Stimulated activated CD4-positive, alpha-beta T cell treated with anti-CD3 and anti-CD28 coated beads, Interleukin-15, amount 100 ng/mL, for 24 hours (primary cell): ENCODE data around the gene FOXRED2.
"Not testable (repeated sequence)": the region's sequence is repeated elsewhere in the genome, so short reads cannot be mapped to it uniquely, and the experiment has no call there.

Experiments used
- DNase-seq: peaks from one replicate; pipeline ENCODE4 v3.0.0-alpha.2; 2020

Gene FOXRED2

DNA sequence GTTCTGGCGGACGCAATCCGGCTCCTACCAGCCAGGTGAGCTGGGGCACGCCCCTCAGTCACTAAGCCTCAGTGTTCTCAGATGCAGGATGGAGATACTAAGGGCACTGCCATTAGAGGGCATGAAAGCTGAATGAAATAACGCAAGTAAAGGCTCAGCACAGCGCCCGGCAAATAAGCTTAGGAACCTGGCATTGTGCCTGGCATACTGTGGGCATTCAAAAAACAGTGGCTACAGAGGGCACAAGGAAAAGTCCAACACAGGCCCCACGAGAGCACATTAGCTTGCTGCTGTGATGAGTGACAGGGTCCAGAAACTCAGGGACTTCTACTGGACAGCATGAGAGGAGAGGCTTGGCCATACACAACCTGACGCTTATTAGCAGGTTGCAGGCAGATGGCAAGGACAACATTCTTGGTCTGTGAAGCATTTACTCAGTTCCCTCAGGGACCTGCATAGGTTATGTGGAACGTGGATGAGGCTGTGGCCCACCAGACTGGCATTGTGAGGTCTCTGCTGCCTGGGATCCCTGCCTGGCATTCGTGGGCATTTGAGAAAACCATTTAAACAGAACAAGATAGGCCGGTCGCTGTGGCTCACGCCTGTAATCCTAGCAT, 37.6 kb downstream of the FOXRED2 start:
- DNase-seq, result no peak

DNA sequence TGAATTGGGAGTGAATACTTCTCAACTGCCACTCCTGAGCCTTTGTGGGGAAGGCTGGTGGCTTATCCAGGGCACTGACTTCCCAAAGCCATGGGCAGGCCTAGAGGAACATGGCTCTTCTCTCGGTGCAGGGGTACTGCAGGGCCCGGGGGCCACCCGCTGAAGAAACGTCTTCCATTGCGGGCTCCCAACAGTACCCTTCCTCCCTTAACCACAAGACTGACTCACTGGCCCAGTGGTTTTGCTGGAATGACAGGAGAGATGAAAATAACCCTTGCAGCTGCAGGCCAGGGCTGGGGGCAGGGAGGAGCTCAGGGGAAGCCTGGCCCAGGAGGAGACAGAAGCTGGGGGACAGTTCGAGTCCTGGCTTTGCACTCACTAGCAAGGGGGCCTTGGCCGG, 38.9 kb downstream of the FOXRED2 start:
- DNase-seq, result peak; percentile 44

DNA sequence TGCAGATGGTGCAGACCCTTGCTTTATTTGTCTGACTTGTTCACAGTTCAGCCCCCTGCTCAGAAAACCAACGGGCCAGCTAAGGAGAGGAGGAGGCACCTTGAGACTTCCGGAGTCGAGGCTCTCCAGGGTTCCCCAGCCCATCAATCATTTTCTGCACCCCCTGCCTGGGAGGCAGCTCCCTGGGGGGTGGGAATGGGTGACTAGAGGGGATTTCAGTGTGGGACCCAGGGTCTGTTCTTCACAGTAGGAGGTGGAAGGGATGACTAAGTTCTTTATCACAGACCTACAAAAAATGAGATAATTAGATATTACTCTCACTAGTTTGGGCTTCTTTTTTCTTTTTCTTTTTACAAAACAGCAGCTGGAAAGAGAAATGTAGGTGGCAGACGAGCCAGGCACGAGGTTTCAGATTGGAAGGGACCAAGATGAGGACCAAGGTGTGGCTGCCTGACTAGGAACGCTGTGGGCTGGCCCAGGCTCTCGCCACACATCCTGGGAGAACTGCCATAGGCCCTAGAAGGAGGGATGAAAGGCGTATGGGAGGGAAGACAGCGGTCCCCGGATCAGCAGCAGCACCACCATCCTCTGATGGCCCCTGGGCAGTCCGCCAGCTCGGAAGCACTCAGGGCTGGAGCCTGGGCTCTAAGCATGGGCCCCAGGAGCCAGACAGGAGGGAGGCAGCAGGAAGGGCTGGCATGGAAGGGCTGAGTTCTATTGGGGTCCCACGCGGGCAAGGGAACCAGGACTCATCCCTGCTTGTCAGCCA, 39.6 kb downstream of the FOXRED2 start:
- DNase-seq, result no peak

DNA sequence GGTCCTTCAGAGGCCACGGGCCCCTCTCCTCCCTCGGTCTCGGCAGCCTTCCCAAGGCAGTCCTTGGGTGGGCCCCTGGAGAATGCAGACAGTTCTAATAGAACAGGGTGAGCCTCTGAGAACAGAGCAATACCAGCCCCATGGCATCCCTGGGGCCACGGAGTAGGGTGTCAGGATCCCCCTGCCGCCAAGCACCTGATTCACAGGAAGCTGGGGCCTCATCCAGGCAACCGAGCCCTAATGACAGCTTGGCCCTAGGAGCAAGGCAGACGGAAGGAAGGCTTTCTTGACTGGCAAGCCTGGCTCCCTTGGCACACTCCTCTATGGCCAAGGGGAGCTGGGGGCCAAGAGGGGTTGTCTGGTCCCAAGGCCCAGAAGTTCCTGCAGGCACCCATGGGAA, 40.6 kb downstream of the FOXRED2 start:
- no peak for DNase-seq

DNA sequence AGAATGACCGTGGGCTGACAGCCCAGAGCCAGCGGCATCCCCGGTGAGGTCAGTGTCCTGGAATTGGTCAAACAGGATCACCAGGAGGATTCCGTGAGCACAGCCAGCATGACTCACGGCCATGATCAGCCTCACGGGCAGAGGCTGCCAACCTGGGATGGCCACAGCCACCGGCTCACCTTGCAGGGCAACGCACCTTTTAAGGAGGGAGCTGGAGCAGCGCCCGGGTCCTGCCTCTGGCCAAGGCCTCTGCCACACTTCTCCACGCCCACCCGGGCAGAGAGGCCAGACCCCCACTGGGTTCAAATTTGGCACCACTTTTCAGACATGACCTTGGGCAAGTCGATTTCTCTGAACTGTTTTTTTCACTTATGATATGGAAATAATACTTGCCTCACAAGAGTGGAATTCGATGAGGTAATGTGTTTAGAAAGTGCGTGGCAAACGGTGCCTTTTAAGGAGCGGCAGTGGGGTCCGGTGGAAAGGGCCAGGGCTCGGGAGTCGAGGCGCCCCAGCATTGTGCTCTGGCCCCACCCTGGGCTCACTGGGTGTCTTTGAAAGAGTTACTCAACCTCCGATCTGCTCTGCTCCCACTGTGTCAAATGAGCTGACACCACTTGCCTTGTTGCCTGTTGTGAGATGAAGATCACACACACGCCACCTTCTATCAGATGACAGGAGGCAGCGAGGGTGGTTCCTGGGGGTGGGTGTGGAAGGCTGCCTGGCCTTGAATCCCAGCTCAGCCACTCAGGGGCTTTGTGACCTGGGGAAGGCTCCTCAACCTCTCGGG, 41.4 kb downstream of the FOXRED2 start:
- no peak for DNase-seq

DNA sequence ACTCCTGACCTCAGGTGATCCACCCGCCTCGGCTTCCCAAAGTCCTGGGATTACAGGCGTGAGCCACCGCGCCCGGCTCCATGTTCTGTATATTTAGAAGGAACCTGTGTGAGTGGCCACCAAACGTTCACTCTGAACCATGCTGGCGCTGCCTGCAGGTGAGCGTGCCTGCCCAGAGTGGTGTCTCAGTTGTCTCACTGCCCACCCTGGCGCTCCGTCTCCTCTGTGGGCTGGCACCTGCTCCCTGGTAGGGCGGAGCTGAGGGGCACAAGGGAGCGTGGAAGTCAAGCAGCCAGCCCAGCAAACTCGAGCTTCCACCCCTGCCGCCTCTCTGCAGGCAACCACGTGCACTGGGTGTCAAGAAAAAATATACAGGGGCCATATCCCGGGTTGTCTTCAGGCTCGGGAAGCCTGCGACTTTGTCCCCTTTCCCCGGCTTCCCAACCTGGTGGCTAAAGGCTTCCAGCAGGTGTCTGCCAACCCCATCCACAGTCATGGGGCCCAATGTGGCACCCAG, 42.1 kb downstream of the FOXRED2 start:
- DNase-seq, result no peak

DNA sequence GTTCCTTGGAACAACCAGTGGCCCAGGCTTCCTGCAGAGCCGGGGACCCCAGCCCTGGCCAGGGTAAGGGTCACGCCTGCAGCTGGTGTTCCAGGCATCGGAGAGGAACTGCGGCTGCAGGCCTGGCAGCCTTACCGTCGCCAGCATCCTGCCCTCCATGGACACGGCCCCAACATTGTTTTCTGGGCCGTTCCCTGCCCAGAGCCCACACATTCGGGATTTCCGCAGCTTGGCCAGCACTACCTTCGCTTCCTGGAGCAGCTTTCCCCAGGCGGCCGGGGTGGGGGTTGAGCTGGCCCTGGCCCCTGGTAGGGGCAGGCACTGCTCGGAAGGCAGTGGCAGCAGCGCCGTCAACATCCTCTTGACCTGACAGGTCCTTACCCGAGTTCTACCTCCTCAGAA, 43.1 kb downstream of the FOXRED2 start:
- DNase-seq, result no peak

DNA sequence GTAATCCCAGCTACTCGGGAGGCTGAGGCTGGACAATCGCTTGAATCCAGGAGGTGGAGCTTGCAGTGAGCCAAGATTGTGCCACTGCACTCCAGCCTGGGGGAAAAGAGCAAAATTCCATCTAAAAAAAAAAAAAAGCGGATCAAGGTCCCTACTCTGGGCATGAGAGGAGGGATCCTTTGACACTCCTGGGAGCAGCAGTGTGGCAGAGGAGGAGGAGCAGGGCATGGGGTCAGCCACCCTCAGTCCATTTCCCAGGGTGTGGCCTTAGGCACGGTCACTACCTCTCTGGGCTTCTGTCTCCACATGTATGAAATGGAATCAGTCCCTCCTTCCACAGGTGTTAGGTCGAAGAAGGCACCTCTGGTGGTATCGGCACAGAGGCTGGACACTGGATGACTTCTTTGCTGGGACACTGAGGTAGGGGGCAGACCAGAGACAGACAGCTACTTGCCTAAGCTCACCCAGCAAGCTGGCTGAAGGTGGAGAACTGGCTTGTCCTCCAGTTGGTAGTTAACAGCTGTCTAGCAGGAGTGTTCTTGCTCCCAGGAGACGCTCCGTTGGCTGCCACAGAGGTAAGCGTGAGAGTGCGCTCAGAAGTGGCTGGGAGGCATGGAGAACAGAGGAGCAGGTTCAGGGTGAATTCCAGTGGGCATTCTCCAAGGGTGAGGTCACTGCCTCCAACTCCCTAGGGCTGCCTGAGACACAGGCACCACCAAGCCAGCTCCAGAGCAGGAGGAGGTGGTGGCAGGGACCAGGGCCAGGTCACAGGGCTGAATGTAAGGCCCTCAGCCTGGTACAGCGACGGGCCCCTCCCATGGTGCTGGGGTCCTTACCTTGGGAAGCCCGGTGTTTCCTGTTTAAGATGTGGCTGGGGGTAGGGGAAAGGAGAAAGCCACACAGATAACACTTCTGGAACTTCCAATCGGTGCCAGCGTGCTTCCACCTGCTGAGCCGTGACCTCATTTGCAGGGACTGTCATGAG, 44.9 kb downstream of the FOXRED2 start:
- no peak for DNase-seq

DNA sequence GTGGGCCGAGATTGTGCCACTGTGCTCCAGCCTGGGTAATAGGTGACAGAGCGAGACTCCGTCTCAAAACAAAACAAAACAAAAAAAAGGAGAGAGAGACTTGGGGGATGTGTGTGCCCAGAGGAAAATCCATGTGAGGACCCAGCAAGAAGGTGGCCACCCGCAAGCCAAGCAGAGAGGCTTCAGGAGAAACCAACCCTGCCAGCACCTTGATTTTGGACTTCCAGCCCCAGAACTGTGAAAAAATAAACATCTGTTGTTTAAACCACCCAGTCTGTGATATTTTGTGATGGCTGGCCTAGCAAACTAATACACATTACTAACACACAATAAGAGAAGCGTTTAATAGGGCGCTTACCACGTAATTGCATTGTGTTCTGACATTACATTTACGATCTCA, 46.6 kb downstream of the FOXRED2 start:
- DNase-seq, result no peak

DNA sequence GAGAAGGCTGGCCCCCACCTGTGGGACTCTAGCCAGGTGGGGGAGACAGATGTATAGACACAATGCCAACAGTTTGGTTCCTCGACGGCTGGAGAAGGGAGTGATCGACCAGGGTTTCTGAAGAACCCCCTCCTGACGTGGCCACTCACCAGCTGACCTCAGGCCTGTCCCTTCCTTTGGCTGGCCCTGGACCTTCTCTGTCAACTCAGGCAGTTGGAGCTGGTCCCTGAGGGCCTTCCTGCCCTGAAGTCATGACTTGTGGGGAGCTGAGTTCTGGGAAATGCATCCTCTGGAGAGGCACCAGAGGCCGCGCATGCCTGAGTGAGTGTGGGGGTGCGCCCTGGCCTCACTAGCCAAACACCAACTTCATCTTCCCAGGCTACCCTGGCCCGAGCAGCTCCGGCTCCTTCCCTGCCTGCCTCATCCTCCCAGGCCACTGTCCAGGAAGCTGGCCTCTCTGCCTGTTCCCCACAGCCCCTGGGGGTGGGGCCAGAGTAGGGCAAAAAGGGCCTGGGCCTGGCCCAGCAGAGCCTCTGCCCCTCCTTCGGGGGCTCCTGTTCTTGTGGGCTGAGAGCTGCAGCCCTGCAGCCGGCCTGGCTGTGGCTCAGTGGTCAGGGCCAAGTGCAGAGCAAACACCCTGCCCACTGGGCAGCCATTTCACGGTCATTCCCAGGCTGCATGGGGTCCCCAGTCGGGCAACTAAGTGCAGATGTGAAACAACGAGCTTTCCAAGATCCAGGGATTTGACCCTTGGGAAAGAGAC, 49.0 kb downstream of the FOXRED2 start:
- no peak for DNase-seq

DNA sequence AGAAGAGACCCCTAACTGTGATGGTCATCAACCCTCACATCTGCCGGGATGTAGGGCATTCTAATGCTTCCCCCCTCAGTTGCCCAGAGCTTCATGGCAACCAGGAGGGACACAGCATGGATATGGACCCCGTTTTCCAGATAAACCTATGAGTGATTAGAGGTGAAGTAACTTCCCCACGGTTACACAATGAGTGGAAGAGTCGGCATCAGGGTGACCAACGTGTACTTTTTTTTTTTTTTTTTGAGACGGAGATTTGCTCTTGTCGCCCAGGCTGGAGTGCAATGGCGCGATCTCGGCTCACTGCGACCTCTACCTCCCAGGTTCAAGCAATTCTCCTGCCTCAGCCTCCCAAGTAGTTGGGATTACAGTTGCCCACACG, 50.4 kb downstream of the FOXRED2 start:
- no peak for DNase-seq

DNA sequence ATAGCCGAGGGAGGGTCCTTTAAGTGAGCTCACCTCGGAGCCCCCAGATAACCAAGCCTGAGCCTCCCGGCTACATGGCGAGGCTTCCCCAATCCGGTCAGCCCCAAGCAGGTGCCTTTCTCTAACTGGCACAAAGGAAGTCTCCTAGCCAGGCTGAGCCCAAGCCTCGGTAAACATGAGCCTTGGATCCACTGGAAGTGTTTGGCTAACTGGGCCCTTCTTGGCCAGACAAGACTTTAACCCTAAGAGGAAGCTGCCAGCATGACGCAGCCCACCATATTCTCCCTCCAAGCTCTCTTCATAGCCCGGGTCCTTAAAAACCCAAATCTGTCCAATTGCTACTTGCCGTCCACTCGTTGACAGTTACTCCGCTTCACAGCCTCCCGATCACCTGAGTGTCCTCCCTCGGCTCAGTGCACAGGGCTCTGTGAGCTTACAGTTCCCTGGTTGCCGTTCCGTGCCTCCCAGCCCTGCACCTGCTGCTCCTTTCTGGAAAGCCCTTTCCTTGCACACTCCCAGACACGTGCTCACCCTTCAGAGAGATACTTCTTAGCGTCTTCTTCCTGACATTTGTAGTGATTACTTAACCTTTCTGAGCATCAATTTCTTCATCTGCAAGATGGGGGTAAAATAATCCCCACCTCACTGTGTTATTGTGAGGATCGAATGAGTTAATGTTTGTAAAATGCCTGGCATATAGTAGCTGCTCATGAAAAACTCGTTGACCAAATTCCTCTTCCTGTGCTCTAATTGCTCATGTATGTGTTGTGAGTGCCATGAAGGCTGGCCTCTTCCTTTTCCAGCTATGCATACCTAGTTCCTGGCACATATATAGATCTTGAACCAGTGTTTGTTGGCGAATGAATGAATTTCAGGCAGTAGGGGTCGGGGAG, 51.0 kb downstream of the FOXRED2 start:
- no peak for DNase-seq

DNA sequence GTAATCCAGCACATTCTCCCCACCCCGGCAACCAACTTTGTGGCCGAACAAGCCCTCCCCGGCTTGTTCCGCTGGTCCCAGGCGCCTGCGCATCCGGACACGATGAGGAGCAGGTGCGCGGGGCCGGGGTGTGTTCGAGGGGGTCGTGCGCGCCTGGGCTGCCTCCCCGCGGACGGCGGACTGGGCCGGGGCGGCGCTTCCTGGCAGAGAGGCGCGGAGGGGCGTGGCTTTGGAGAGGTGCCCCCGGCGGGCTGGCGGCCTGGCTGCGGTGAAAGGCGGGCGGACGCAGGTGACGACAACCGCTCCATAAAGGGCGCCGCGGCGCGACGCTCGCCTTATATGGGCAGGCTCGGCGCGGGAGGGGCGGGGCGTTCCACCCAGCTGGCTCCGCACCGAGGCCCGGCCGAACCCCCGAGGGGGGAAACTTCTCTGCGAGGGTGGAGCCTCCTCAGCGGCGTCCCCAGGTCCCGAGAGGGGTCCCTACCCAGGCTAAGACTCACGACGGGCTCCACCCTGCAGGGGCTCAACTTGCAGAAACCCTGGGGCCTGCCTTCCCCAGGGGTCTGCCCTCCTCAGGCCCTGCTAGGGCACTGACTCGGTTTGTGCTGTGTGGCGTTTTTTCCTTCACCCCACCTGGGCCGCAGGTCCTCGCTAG, 51.8 kb downstream of the FOXRED2 start:
- DNase-seq, result peak; percentile 99

DNA sequence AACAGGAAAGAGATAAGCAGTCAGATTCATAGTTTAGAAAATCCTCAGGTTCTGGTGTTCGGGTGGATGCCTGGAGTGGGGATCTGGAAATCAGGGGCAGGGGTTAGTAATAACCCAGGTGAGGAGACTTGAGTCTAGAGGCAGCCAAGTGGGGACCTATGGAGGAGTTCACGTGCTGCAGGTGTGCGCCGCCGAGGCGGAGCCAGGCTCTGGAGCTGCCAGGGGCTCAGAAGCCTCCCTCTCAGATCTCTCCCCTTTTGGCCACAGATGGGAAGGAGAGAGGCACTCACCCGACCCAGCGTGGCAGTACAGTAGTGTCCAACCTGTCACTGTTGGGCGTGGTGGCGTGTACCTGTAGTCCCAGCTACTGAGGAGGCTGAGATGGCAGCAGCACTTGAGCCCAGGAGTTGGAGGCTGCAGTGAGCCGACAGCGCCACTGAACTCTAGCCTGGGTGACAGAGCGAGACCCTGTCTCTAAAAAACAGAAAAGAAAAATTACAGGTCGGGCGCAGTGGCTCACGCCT, 52.9 kb downstream of the FOXRED2 start:
- DNase-seq, result no peak

DNA sequence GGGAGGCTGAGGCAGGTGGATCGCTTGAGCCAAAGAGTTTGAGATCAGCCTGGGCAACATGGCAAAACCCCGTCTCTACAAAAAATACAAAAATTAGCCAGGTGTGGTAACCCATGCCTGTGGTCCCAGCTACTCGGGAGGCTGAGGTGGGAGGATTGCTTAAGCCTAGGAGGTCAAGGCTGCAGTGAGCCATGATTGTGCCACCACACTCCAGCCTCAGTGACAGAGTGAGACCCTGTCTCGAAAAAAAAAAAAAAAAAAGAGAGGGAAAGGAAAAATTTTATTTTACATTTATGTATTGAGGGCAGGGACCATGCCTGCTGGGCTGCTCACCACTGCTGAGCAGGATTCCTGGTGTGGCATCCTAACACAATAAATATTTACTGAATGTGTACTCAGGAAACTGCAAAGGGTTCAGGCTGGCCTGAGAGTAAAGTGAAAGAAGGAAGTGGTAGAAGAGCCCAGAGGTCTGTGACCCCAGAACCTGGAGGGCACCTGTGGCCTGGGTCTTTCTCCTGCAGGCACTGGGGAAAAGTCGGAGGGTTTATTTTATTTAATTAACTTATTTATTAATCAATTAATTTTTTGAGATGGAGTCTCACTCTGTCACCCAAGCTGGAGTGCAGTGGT, 53.7 kb downstream of the FOXRED2 start:
- not testable (repeated sequence) for DNase-seq

DNA sequence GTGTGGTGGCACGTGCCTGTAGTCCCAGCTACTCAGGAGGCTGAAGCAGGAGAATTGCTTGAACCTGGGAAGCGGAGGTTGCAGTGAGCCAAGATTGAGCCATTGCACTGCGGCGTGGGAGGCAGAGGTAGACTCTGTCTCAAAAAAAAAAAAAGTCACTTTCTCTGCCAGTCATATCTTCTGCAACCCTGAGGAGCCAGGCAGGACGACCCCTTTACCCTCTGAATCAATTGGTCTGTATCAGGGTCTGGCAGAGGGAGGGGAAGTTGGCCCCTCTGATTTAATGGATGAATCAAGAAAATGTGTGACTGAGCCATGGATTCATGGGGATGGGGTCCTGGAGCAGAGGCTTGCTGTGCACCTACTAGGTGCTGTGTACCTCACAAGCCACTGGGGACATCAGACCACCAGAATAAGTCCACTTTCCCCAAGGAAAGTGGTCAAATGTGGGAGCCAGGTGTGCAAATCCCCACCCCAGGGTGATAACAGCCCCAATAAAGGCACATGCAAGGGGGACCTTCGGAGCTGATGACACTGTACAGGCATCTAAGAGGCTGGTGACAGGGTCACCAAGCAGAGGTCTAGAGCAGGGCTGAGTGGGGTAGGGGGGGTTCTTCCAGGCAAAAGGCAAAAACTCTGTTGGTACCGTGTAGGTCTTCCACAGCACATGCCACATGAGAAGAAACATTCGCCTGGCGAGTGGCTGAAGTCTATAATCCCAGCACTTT, 54.4 kb downstream of the FOXRED2 start:
- DNase-seq, result peak; percentile 38

DNA sequence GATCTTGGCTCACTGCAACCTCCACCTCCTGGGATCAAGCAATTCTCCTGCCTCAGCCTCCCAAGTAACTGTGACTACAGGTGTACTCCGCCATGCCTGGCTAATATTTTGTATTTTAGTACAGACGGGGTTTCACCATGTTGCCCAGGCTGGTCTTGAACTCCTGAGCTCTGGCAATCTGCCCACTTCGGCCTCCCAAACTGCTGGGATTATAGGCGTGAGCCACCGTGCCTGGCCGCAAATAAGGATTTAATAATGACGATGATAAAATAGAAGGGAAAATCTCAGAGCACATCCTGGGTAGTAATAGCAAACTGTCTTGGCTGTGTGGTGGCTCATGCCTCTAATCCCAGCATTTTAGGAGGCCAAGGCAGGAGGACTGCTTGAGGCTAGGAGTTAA, 55.9 kb downstream of the FOXRED2 start:
- DNase-seq, result not testable (repeated sequence)

DNA sequence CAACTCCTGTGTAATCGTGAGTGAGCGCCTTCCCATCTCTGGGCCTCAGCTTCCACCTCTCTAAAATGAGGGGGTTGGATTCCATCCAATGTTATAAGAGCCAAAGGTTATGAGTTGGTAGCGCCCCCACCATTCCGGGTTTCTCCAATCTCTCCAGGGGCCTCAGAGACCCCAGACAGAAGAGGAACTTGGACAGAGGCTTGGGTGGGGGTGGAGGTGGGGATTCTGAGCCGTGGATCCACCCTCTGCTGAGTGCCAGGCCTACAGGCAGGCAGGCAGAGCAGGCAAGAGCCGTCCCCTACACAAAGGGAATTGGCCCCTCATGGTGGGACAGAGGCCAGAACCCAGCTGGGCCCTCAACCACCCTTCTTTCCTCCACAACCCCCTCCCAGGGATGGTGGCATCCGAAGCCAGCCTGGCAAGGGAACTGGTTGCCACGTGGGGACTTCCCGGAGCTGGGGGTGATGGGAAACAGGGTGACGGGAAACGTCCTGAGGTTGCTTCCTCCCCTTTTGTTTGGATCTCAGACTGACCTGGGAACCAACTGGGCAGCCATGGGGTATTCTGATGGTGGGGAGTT, 57.2 kb downstream of the FOXRED2 start:
- no peak for DNase-seq
